GM21526 (cell line): ENCODE measurements around the gene GPR61.

Source experiments
- ATAC-seq: cut with Tn5 transposase; IDR thresholded peaks from one replicate; pipeline ENCODE4 v1.9.1; 2021; ENCODE audit warnings: moderate library complexity; ENCODE audit not compliant: unreplicated experiment, low FRiP score

GPR61 gene

DNA sequence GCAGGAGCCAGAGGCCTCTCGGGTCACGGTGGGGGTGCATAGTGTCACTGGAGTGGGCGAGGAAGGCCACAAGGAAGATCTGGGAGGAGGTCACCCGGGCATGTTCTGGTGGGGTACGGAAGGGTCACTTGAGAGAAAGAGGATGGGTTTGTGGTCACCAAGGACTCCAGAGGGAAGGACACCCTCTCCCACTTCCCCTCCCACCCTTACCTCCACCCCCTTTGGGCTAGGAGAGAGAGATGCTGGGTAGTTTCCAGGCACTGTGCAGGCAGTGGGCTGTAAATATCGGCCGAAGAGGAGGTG, 30.8 kb upstream of the GPR61 start:
- ATAC-seq = no peak

DNA sequence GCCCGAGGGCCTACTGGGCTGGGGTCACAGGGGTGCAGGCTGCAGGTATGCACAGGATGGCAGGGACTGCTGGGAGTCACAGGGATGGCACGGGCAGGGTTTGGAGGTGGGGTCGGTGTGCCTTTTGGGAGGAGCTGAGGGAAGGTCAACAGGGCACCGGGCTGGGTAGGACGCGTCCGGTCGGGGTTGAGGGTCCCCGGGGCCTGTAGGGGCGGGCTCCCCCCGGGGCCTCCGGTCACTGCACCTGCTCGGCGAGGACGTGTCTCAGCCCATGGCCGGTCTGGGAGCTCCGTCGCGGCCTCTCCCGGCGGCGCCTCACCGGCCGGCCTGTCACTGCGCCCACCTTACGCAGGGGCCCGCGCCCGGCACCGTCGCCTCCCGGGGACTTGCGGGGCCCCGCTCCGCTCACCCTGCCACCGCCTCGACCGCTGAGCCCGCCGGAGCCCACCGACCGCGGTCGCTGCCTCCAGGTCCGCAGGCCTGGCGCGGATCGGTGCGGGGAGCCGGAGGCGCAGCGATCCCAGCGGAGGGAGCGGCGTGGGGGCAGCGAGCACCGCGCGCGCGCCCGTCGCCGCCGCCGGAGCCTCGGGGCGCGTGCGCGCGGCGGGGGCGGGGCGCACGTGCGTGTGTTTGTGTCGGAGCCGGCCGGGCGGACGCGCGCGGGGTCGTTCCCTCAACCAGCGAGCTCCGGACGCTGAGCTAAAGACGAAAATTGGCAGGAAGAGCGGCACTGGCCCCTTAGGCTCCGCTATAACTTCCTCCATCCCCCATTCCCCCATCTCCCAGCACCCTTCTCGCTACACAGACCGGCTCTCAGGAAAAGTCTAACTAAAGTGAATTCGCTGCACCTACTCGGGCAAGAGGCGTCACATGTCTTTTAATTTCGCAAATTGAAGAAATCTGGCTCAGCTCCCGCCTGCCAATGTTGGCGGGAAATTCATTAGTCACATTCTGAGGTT, 30.2 kb upstream of the GPR61 start, which contains the start of gene AMIGO1:
Gene AMIGO1 (minus strand): TSS at position 552 of the 959 bp plus-strand sequence. CDS start 815 bp downstream, outside the sequence.
- no peak for ATAC-seq

DNA sequence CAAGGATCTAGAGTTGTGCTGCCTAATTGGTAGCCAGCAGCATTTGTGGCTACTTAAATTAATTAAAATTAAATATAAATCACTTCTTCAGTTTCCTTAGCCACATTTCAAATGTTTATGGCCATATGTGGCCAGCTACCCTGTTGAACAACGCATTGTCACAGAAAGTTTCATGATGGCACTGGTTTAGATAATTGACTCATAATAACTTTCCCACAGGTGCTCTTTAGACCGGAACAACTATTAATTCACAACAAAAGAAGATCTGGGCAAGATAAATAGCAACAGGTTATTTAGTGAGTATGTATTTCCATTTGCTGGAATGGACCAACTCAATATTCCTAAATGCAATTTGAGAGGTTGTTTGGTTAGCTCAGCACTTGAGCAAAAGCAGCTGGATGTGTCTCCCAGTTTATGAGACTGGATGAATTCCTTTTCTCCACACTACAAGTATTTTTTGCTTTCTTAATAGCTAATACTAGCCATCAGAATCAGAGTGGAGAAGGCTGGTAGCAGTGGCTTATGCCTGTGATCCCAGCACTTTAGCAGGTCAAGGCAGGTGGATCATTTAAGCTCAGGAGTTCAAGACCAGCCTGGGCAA, 26.5 kb upstream of the GPR61 start:
- ATAC-seq = no peak

DNA sequence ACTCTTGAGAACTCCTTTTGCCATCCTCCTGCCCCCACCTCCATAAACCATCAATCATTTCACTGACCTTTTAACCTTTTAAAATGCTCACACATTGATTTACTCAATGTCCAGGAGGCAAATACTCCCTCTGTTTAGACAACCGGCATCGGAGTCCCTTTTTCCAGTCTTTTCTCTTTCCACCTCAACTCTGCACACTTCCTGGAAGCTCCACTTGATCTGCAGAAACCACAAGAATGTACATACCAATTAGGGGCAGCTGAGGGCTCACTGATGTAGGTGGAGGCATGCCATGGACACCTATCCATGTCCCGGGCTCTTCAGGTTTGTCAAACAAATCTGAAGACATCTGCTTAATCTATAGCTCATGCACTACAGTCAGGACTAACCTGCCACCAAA, 24.8 kb upstream of the GPR61 start:
- no peak for ATAC-seq

DNA sequence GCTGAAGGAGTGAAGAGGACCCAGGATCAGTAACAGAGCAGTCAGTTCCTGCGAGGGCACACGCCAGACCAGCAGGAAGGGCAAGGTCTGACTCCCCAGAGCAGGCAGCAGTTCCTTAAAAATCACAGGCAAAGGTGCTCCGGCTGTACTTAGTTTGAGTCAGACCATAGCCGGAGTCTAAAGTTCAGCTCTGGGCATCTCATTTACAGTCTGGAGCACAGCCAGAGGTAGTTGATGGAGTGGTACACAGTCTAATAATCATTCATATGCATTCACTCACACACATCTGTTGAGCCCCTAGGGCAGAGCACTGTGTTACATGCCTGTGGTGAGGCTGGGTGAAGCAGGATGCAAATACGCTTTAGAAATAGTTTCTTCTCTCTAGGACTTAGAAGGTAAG, 22.8 kb upstream of the GPR61 start:
- no peak for ATAC-seq

DNA sequence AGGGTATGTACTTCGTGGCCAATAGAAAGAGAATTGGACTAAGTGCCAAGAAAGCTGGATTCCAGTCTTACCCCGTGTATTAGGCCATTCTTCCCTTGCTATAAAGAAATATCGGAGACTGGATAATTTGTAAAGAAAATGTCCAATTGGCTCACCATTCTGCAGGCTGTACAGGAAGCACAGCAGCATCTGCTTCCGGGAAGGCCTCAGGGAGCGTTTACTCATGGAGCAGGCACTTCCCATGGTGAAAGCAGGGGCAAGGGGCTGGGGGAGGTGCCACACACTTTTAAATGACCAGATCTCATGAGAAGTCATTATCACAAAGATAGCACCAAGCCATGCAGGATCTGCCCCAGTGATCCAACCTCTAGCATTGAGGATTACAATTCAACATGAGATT, 22.3 kb upstream of the GPR61 start:
- no peak for ATAC-seq

DNA sequence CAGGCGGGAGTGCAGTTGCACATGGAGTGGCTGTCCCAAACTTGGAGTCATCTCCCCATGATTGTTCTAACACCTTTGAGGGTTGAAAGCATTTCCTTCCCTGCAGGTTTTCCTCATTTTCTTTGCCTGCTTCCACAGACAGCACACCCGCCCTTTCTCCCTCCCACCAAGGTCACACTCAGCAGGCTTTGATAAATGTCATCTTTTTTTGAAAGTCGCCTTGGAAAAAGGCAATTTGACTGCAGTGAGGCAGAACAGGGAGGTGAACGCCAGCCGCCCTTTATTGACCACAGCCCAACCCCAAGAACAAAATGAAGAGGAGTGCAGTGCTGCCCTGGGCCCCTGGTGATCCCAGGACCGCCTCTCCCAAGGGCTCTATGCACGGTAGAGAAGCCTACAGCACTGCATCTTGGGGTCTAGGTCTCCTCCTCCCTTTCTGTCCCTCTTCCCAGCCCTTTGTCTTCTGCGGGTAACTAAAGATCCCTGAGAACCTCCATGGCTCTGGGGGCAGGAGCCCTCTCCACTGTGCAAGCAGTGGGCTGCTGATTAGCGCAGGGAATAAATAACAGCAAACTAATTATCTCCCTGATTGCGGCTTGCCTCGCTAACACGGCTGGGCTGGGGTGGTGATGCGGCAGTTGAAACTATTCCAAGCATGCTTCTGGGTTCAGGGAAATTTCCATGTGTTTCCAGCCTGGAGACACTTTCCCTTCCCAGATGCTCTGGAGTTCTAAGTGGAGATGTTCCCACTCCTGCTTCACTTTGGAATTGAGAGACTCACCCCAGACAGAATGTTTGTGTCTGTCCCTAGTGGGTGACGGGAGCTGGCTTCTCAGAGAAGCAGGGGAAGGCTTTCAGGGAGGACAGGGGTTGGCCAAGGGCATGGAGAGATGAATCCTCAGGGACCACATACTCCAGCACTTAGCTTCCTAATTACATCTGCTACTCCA, 18.4 kb upstream of the GPR61 start:
- no peak for ATAC-seq

DNA sequence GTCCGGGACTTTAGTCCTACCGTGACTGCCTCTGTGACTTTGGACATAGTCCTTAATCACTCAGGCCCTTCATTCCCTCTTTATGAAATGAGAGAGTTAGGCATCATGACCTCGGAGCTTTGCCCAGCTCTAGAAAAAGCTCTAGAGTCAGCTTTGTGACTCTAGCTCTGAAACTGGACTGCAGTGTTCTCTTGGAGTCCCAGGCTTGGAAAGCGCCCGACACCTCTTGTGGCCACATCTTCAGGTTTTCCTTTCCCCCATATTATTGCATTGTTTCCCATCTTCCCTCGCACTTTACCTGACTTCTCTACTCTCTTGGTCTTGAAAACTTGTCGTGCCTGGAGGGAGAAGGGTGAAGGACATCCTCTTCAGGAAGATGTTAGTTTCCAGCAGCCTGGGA, 17.6 kb upstream of the GPR61 start:
- no peak for ATAC-seq

DNA sequence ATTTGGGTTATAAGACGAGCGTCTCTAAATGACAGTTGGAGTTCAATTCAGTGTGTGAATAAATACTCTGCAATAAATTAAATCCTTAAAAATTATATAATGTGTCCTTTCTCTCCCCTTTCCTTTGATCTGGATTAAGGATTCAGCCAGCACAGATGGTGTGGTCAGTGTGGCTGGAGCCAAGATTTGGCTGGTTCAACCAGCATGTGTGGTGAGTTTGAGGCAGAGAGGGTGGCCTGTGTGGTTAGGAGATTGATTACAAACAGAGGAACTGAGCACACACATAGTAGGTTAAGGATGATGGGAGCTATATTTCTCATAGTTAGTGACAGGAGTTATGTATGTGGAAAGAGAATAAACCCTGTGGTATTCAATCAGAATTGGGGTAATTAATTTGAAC, 16.0 kb upstream of the GPR61 start:
- no peak for ATAC-seq

DNA sequence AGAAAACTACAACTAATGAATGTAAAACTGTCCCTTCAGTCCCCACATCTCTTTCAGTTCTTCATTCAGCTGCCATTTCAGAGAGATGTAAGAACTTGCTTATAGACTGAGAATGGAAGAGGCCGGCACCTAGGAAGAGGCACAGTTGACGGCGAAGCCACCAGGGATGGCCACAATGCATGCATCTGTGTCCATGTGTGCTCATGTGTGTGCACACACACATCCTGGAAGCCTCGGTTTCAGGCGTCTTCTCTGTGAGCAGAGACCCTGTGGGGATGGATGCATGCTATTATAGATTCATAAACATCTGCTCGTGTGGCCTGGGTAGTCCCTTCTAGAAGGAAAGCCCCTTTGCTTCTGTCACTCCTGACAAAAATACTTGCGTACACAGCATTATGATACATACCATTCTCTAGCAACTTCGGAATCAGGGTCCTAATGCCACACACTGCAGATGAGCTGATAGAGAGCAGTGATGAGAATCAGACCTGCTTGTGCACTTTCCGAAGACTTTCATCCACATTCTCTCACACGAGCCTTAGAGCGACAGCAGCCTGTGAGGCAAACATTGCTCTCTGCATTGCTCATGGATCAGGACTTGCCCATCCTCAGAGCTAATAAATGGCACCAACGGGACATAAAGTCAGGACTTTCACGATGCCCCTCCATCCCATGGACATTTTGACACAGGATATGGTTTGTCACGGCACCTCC, 12.4 kb upstream of the GPR61 start:
- ATAC-seq = no peak

DNA sequence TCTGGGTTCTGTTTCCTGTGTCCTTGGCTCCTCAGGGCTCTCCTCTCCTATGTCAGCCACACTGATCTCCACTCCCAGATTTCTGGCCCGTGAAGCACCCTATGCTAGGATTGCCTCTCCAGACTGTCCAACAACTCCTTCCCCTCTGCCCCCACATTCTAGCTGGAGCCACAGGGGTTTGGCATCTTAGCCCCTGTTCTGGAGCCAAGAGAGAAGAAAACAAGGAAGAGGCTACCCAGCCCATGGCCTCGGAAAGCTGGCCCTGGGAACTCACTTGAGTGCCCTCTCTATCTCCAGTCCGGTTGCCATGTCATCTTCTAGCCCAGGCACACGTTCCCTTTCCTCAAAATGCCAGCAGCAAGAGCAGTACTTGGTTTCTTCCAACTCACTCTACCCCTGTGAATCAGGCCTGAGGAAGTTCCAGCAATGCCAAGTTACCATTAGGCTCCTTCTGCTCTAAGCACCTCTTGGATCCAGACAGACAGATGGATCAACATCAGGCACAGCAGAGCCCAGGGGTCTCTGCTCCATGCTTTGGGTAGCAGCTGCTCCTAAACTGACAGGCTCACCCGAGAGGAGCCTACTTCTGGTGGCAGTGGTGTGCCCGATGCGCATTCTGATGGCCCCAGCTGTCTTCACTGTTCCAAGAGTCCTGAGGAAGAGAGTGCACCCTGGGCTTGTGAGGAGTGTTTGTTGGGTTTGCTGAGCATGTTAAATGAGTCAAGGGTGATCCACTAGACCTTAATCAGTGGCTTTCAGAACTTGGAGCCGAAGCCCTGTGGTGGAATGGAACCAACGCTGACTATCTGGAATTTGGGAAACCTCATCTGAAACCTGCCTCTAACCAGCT, 11.6 kb upstream of the GPR61 start:
- ATAC-seq = no peak

DNA sequence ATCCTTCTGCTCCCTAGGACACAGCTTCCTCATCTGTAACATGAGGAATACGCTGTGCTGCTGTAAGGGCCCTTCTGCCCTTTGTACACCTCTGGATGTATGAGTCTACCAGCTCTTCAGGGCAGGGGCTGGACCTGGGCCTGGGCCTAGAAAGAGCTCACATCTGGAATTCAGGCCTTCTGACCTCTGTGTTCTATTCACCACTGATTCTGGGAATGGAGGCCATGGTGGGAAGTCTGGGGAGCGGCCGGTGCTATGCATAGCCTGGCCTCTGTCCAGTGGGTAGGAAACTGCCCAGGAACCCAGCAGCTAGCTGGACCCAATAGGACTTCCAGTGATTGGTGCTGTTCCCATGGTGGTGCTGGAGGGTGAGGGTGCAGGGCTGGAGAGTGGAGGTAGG, 11.0 kb upstream of the GPR61 start:
- no peak for ATAC-seq

DNA sequence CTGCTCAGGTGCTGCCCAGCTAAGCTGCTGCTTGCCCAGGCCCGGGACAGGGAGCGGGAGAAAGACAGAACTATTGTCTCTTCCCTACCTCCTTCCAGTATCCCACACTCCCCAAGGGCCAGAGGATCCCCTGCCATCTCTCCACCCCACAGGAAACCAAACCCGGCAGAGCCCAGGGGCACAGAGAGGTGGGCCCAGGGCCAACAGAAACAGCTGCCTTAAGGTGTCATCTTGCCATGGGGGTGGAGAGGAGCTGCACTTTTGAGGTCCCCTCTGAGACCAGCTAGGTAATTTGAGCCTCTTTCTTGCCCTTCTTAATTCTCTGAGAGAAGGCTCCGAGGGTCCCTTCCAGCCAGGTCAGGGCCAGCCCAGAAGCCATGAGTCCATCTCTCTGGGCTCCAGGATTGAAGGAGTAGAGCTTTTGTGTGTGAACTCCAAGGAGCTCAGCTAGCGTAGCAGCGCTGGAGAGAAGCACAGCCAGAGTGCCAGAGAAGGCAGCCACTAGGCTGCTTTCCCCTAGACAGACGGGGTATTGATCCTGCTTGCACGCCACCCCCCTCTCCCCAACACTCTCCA, 9.7 kb upstream of the GPR61 start:
- ATAC-seq = no peak

DNA sequence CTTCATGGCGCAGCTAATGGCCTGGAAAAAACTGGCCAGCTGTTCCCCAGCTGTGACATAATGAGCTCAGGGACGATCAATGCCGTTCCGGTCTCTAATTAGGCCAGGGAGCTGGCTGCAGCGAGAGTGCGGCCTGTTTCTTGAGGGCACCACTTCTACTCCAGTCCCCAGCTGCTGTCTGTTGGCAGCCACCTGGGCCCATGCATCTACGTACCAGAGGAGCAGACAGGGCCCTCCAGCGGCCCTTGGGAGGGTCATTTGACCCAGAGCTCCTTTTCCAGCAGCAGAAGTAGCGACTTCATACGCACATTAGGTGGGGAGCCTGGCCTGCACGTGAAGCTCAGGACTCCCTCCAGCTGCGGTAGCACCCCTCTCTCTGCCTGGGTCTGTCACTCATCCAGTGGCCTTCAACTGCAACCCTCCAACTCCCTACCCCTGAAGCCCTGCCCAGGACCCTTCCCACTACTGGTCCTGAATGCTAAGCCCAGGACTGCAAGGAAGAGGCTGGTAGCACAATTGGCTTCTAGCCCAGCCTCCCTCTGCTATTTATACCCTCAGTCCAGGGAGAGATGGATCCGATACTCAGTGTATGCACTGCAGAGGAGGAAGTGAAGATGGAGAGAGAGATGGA, 9.1 kb upstream of the GPR61 start:
- ATAC-seq = no peak

DNA sequence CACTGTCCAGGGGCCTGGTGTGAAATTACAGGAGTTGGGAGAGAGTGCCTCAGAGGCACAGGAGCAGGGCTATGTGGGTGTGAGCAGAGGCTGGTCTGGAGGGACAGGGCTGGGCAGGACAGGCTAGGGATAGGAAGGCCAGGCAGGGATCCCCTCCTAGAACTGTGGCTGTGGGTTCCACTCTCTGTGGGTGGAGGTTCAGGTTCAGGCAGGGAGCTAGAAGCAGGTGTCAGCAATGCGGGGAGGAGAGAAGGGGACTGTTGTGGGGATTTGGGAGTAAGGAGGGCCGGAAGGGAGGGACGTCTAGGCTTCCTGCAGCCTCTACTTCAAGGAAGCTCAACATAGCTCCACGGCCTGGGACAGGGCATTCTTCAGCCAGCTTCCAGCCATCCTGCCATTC, 8.3 kb upstream of the GPR61 start:
- no peak for ATAC-seq

DNA sequence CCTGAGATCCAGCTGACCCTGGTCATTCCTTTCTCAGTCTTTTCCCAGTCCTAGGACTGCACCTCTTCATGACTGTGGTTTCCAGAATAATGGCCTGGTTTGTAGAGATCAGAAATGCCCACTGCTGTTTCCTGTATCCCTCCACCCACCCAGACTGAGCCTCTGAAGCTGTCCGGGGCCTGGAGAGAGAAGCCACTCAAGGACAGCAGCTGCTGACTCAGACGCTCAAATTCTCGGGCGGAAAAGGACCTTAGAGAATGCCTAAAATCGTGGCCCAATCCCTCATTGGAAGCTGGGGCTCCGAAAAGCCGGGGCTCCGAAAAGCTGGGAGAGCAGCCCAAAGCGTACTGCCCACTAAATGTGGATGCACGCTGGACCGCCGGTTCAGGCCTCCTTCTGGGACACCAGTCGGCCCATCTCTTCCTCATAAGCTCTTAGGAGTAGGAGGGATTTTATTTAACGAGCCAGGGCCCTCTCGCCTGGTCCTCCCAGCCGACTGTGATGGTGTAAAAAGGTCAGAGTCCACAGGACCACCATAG, 7.8 kb upstream of the GPR61 start:
- ATAC-seq = no peak

DNA sequence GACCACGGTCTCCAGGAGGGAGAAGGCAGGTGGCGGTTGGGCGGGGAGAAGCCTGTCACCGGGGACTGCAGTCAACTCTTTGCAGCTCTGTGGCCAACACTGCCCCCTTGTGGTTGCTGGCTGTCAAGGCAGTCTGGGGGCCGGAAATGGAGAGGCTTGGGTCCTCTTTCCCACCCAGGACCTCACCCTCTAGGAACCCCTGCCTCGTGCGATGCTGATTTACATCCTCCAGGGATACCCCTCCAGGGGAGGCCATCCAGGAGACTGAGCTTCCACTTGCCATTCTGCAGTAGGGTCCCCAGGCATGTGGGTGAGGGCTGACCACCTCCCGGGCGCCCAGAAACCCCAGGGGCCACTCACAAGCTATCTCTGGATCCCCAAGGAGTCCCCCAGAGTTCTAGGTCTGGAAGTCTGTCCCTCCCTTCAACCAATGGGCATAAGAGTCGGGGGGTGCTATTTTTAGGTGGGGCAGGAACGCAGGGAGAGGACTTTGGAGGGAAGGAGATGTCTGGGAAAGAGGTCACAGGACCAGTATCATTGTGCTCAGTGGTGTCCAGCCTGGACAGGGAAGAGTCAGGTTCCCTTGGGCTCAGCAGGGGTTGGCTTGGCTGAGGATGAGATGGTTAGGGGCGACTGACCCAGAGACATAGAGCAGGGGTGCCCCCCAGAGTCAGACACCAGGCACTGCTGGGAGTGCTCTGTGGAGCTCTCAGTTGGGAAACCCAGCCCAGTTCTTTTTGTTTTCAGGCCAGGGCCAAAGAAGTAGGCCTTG, 7.1 kb upstream of the GPR61 start:
- ATAC-seq = peak; percentile 53
